Activated CD4-positive, alpha-beta memory T cell treated with anti-CD3 and anti-CD28 coated beads, Interleukin-2, amount 10 ng/mL, durations not matched to agents 7 days and 5 days (primary cell): ENCODE measurements around the gene RGS3. TPM values are rescaled to one million over a fixed set of nuclear protein-coding genes. Genes with fewer than 3 reads are reported as not detected.
"Not testable (repeated sequence)": the region's sequence is repeated elsewhere in the genome, so short reads cannot be mapped to it uniquely, and the experiment has no call there.

Experiments used
- CTCF ChIA-PET: fragments of 350-600 bp; sonication (Branson Sonifier 250); formaldehyde crosslinking; loops from one replicate; lab custom pipeline; 2021; ENCODE audit warnings: antibody characterized with exemption, inconsistent platforms; lab: Charles Lee
- POLR2A ChIA-PET: fragments of 350-600 bp; sonication (Branson Sonifier 250); formaldehyde crosslinking; loops from one replicate; lab custom pipeline; 2021; ENCODE audit warnings: antibody characterized with exemption; lab: Charles Lee
- DNase-seq: peaks from one replicate; pipeline ENCODE4 v3.0.0-alpha.2; 2020
- H3K27ac Mint-ChIP-seq: one replicate; pipeline ENCODE4 v1.8.0; 2021; ENCODE audit warnings: mild to moderate bottlenecking, mixed read lengths
- H3K27me3 Mint-ChIP-seq: one replicate; pipeline ENCODE4 v1.8.0; 2021; ENCODE audit warnings: mixed read lengths
- H3K36me3 Mint-ChIP-seq: one replicate; pipeline ENCODE4 v1.8.0; 2021; ENCODE audit warnings: low read depth, mixed read lengths
- H3K4me1 Mint-ChIP-seq: one replicate; pipeline ENCODE4 v1.8.0; 2021; ENCODE audit warnings: mixed read lengths
- H3K4me3 Mint-ChIP-seq: one replicate; pipeline ENCODE4 v1.8.0; 2021; ENCODE audit warnings: mild to moderate bottlenecking, mixed read lengths
- H3K9me3 Mint-ChIP-seq: one replicate; pipeline ENCODE4 v1.8.0; 2021; ENCODE audit warnings: mixed read lengths
- total RNA-seq, 2 experiments: library from RNA; stranded (reverse); gene quantifications; one replicate each; pipeline ENCODE4 v1.2.3, GENCODE V29; 2021

RGS3 gene
- total RNA-seq, 2 experiments from 2014 or later: 22.7 to 24.0 TPM

DNA sequence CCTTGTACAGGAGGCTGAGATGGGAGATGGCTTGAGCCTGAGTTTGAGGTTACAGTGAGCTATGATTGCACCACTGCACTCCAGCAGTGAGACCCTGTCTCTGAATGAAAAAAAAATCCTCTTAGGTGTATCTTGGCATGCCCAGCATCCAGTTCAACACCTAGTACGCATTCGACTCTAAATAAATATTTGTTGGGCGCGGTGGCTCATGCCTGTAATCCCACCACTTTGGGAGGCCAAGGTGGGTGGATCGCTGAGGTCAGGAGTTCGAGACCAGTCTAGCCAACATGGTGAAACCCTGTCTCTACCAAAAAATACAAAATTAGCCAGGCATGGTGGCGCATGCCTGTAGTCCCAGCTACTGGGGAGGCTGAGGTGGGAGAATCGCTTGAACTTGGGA lies 86.4 kb downstream of the RGS3 start:
- CTCF ChIA-PET: interaction anchor here (1.0 kb wide), 1 partner anchor 42 kb away, joined by 3 read pairs; no protein-coding TSS in a partner anchor
- DNase-seq, H3K9me3 Mint-ChIP-seq, POLR2A ChIA-PET, H3K36me3 Mint-ChIP-seq, H3K4me3 Mint-ChIP-seq, H3K27me3 Mint-ChIP-seq, H3K27ac Mint-ChIP-seq: not testable (repeated sequence)
- H3K4me1 Mint-ChIP-seq: peaks cover 20% of the 10 kb centered on the region

DNA sequence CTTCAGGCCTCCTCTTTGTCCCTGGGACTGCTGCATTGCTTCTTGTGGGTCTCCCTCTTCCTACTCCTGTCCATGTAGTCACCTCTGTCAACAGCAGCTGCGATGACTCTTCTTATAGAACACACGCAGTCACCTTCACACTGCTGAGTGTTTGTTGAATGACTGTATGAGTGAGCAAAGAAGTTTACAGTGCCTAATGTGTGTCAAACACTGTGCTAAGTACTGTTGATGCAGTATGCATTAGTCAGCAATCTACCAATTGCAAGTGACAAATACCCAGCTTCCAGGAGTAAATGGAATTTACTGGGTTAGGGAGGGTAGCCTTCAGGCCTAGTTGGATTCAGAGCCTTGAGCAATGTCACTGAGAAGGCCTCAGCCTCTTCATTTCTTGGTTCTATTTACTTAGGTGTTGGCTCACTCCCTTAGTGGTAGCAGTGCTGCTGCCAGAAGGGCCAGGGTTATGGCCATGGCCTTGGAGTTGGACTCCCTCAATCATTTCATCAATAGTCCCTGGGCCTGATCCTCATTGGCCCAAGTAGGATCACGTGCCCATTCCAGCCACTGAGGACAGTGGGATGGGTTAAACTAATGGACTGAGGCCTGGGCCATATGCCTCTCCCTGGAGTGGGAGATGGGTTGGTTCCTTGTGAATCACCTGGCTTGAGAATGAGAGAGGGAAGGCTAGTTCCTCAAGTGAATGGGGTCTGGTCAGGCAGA lies 93.5 kb downstream of the RGS3 start:
- CTCF ChIA-PET: interaction anchor here (1.3 kb wide), 1 partner anchor 35 kb away, joined by 3 read pairs; no protein-coding TSS in a partner anchor
- peaks cover 20% of the 10 kb centered on the region for H3K4me1 Mint-ChIP-seq

DNA sequence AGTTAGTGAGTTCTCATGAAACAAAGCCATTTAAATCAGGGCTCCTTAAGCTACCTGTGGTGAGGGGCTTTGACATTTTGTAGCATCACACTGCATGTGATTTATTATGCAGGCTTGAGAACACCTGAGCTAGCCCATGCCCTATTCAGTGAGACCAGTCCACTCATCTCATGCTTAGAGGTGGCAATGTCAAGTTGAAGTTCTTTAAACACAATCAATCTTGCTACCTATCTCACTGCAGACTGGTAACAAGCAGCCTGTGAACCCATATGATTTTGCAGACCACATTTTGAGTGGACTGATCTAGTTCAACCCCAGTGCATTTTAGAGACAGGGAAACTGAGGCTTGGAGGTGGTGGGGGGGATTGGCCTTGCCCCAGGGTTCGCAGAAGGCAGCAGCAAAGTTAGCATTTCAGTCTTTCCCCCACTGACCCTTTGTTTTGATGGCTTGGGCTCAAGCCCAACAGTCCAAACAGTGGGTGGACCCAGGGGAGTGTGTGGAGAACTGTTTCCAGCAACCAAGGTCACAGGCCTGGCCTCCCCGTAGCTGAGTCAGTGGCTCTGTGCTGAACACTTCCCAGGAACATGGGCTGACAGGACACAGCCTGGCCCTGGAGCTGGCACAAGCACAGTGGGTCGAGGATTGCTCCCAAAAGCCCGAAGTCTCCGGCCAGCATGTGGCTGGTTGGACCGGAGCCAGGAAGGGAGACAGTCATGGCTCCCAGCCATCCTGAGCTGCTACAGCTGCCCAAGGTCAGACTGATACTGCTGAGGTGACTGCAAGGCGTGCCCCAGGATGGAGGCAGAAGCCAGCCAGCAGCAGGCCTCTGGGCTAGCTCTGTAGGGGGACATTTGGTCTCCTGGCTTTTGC lies 95.3 kb downstream of the RGS3 start:
- no peak overlapping the region for H3K27ac Mint-ChIP-seq
- ChIA-PET POLR2A (interaction anchor here (0.6 kb wide), 1 partner anchor 734 kb away, joined by 3 read pairs; no protein-coding TSS in a partner anchor), CTCF (interaction anchor here (1.1 to 2.2 kb wide), 2 partner anchors 20 to 33 kb away, joined by 3 to 5 read pairs; no protein-coding TSS in a partner anchor)
- H3K4me1 Mint-ChIP-seq: peaks cover 20% of the 10 kb centered on the region
- no peaks in the 10 kb centered on the region for H3K36me3 Mint-ChIP-seq
- no peaks in the 10 kb centered on the region for H3K27me3 Mint-ChIP-seq
- DNase-seq: no peak
- H3K4me3 Mint-ChIP-seq: no peak overlapping the region
- H3K9me3 Mint-ChIP-seq: no peaks in the 10 kb centered on the region

More for the DNA sequence above, 93.5 kb downstream of the RGS3 start:
- POLR2A ChIA-PET: no interaction called here
- H3K36me3 Mint-ChIP-seq: no peaks in the 10 kb centered on the region
- H3K9me3 Mint-ChIP-seq: no peaks in the 10 kb centered on the region
- H3K27ac Mint-ChIP-seq: no peak overlapping the region
- no peaks in the 10 kb centered on the region for H3K27me3 Mint-ChIP-seq
- DNase-seq: no peak
- no peak overlapping the region for H3K4me3 Mint-ChIP-seq

DNA sequence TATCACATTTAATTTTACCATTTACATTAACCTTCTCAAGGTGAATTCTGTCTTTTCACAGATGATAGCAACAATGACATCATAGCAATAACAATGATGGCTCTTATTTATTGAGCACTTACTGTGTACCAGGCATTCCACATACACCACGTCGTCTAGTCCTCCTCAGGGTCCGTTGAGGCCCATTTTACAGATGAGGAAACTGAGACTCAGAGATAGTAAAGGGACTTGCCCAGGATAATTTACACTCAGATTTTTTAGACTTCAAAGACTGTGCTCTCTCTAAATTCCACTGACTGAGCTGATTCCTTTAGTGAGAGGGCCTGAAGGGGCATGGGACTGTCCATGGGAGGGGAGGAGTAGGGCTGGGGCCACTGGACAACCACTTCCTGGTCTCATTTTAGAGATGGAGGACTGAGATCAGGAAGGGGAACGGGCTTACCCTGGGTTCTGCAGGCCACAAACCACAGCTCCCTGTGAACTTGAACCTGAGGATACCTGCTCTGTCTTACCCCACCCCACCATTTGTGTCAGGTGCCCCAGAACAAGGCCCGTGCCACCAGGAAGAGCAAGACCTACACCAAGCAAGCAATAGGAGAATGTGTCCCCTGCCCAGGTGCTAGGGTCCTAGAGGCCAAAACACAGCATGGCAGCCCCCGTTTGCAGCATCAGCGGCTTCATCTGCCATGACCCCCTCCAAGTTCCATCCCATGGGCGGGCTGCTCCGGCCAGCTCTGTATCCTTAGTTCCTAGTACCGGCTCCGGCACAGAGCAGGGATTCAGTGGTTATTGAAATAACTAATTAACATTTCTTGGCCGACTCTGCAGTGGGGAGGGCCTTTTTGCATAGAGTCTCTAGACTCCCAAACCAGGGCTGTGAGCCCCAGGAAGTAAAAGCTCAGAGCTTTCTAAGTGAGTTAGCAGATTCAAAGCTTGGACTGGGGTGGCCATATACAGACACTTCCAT lies 96.6 kb downstream of the RGS3 start:
- DNase-seq: no peak
- H3K27ac Mint-ChIP-seq: no peak overlapping the region
- CTCF ChIA-PET: interaction anchor here (1.5 to 2.2 kb wide), 3 partner anchors 19 to 95 kb away, joined by 4 to 6 read pairs (median 5); no protein-coding TSS in a partner anchor
- POLR2A ChIA-PET: interaction anchor here (0.8 to 1.6 kb wide), 4 partner anchors 19 to 90 kb away, joined by 3 read pairs; no protein-coding TSS in a partner anchor
- no peaks in the 10 kb centered on the region for H3K27me3 Mint-ChIP-seq
- H3K9me3 Mint-ChIP-seq: no peaks in the 10 kb centered on the region
- peaks cover 17% of the 10 kb centered on the region for H3K4me1 Mint-ChIP-seq
- H3K36me3 Mint-ChIP-seq: no peaks in the 10 kb centered on the region
- H3K4me3 Mint-ChIP-seq: no peak overlapping the region

DNA sequence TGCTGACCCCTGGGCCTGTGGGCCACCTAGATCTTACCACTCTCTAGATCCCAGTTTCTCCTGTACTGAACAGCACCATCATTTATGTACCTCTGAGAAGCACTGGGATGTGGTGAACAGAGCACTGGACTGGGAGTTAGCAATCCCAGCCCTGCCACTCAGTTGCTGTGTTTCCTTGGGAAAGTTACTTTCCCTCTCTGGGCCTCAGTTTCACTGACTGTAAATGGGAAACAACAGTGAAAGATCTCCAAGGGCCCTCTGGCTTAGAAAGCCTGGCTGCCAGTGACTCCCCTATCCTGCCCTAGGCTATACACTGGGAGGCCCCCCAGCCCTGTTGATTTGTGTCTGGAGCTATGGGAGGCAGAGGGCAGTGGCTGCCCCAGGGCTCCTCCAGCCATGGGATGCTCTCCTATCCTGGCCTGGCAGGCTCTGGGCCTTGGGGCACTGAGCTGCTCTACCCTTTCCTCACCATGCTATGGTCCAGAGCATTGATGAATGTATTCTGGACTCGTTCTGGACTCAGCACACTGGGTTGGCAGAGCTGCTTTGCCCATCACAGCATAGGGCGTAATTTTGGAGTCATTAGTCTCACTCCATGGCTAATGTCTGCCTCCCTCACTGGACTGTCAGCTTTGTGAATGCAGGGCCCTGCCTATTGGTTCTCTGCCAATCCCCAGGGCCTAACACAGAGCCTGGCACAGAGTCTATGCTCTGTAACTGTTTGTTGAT lies 99.3 kb downstream of the RGS3 start:
- ChIA-PET POLR2A (no interaction called here), CTCF (no interaction called here)
- Mint-ChIP-seq H3K9me3 (no peaks in the 10 kb centered on the region), H3K4me1 (peaks cover 15% of the 10 kb centered on the region), H3K36me3 (no peaks in the 10 kb centered on the region), H3K27me3 (no peaks in the 10 kb centered on the region), H3K4me3 (no peak overlapping the region), H3K27ac (no peak overlapping the region)
- no peak for DNase-seq

DNA sequence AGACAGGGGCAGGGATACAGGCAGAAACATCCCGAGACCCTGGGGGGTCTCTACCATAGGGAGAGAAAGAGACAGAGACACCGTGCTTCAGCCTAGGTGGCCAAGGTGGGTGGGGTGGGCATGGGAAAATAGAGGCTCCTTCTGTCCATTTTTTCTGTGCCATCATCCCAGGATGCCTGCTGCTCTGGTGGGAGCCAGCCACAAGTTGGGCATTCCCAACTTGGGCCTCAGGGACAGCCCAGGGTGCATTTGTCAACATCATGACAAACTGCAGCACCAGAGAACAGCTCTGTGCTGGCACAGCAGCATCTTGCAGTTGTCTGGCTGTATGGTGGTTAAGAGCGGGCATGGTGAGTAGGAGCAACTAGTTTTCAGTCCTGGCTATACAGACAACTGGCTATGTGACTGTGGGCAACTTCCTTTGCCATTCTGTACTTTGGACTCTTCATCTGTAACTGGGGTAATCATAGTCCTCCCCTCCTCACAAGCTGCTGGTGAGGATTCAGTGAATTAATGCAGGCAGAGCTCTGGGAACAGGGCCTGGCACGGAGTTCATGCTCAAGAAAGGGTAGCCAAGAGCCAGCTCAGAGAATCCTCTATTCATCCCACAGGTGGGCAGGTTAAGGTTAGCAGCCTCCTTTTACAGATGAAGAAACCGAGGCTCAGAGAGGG lies 100.4 kb downstream of the RGS3 start:
- DNase-seq: no peak
- Mint-ChIP-seq H3K4me1 (peaks cover 15% of the 10 kb centered on the region), H3K27me3 (no peaks in the 10 kb centered on the region), H3K9me3 (no peaks in the 10 kb centered on the region), H3K36me3 (no peaks in the 10 kb centered on the region), H3K4me3 (no peak overlapping the region), H3K27ac (no peak overlapping the region)
- CTCF ChIA-PET: no interaction called here
- POLR2A ChIA-PET: no interaction called here

DNA sequence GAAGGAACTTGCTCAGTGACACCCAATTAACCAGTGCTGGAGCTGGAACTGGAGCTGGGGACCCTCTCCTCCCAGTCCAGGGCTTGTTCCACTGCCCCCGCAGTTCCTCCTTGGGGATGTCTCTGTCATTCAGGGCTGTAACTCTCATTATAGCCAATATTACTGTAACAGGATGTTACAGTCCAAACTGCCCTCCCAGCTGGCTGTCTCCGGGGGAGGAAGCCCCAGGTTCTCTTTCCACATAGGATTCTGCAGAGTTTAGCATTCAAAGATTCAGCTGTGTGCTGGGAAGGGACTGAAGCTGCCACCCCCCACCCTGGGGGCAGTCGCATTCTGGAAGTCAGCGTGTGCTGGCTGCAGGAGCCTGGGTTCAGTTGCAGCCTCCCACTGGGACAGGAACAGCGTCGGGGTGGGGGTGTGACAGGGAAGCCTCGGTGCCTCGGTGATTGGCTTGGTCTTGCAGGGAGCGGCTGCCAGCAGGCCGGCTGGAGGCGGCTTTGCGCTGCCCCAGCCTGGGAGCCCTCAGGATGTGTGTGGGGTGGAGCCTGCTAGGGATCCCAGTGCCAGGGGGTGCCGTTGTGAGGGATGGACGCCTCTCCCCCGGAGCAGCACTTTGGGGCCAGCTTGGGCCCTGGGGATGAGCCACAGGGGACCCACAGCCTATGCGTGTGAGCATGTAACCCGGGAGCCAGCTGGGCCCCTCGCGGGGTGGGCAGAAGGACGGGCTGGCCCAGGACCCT lies 101.1 kb downstream of the RGS3 start:
- Mint-ChIP-seq H3K27ac (no peak overlapping the region), H3K9me3 (no peaks in the 10 kb centered on the region), H3K36me3 (no peaks in the 10 kb centered on the region), H3K4me3 (no peak overlapping the region), H3K4me1 (peaks cover 15% of the 10 kb centered on the region), H3K27me3 (no peaks in the 10 kb centered on the region)
- POLR2A ChIA-PET: no interaction called here
- CTCF ChIA-PET: no interaction called here
- DNase-seq: no peak

DNA sequence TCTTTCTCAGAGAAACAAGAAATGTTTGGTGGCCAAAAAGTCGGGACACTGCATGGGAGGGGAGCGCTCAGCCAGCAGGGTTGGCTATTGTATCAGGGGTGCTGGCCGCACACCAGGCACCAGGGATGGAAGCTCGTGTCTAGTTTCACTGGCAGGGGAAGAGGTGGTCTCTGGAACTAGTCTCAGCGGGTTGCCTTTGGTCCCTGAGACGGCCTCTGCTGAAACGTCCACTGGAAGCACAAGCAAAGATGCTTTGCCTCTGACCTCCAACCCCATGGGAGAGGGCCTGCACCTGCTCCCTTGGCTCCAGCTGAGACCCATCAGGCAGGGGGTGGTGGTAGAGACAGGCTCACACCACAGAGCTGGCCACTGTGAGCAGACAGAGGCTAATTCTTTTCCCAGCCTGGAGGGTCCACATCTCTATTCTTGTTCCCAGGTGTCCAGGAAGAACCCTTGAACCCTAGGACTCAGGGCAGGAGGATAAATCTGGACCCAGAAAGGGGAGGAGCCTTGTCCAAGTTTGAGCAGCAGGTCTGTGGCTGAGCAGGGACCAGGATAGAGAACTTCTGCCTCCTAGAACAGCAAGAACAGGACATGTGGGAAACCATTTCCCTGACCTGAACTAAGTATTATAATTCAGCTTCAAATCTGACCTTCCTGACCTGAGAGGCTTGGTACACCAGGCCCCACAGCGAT lies 102.6 kb downstream of the RGS3 start:
- H3K27ac Mint-ChIP-seq: no peak overlapping the region
- H3K4me3 Mint-ChIP-seq: no peak overlapping the region
- H3K4me1 Mint-ChIP-seq: peaks cover 2% of the 10 kb centered on the region
- DNase-seq: no peak
- H3K9me3 Mint-ChIP-seq: no peaks in the 10 kb centered on the region
- no peaks in the 10 kb centered on the region for H3K27me3 Mint-ChIP-seq
- ChIA-PET CTCF (no interaction called here), POLR2A (no interaction called here)
- no peaks in the 10 kb centered on the region for H3K36me3 Mint-ChIP-seq

DNA sequence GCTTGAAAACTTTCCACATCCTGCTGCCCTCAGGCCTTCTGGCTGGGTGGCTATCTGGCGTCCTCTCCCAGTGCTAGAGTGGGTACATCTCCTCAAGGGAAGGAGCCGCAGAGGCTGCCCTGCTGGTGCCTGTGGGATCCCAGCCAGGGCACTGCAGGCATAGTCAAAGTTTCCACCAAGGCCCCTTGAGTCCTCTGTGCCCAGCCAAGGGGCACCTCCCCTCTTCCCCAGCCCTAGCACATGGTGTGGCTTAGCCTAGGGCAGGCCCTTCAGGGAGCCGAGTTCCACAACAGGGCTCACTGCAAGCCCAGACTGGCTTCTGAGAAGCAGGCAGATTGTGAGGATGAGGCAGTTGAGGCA lies 103.2 kb downstream of the RGS3 start:
- Mint-ChIP-seq H3K9me3 (no peaks in the 10 kb centered on the region), H3K4me3 (no peak overlapping the region), H3K27ac (no peak overlapping the region), H3K27me3 (no peaks in the 10 kb centered on the region), H3K36me3 (no peaks in the 10 kb centered on the region), H3K4me1 (no peaks in the 10 kb centered on the region)
- POLR2A ChIA-PET: no interaction called here
- DNase-seq: no peak
- CTCF ChIA-PET: no interaction called here

DNA sequence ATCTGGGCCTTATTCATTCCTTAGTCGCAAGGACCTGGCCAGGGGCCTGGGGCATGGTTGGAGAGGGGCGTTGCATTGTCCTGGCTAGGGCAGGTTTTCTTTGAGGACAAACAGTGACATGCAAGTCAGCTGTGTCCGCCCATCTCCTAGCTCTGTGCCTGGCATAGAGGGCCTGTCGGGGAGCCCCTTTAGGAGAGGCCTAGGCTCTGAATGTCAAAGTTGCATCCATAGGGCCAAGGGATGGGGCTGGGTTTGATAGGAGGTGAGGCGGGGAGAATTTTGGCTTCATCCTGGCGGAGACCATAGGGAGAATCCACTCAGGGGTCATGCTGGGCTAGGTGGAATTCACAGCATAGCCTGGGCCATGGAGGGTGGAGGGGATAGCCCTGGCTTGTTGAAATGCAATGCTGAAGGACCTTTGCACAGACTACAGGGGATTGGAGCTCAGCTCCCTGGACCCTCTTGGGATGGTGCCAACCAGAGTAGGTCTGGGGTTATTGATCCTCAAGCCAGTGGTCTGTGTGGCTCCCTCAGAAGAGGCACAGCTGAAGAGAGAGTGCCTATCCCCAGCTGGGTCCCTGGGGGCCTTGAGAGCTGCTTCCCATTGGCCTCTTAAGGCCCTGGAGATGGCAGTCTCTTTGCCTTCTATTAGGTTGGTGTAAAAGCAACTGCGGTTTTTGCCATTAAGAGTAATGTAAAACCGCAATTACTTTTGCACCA lies 104.0 kb downstream of the RGS3 start:
- Mint-ChIP-seq H3K27ac (no peak overlapping the region), H3K27me3 (no peaks in the 10 kb centered on the region), H3K4me3 (no peak overlapping the region), H3K36me3 (no peaks in the 10 kb centered on the region), H3K4me1 (no peaks in the 10 kb centered on the region), H3K9me3 (no peaks in the 10 kb centered on the region)
- CTCF ChIA-PET: no interaction called here
- DNase-seq: no peak
- POLR2A ChIA-PET: no interaction called here
